ENCODE results near the gene ETV7.

- no peak for TF ChIP-seq TCF12 (IDR thresholded peaks at IDR 0.05; ENCODE audit: low read depth)
- no peak for TF ChIP-seq YY1 (IDR thresholded peaks at IDR 0.05; ENCODE audit: low read depth)
- no peak for TF ChIP-seq USF1 (IDR thresholded peaks at IDR 0.05)
- no peak for TF ChIP-seq TAF1 (IDR thresholded peaks at IDR 0.05; ENCODE audit: low read depth)
- TF ChIP-seq CREB1 (IDR thresholded peaks at IDR 0.05; ENCODE audit: low read depth), result no peak
Measured at GRCh38 chr6:36392621-36393020, 5.2 kb upstream of the ETV7 start.
